HG02588 (cell line): ENCODE measurements around the gene FKBP6.
"Not testable (repeated sequence)": the region's sequence is repeated elsewhere in the genome, so short reads cannot be mapped to it uniquely, and the experiment has no call there.

Experiments used
- ATAC-seq: cut with Tn5 transposase; IDR thresholded peaks from one replicate; pipeline ENCODE4 v1.9.1; 2021; ENCODE audit warnings: mild to moderate bottlenecking, moderate library complexity; ENCODE audit not compliant: unreplicated experiment

FKBP6 gene

DNA sequence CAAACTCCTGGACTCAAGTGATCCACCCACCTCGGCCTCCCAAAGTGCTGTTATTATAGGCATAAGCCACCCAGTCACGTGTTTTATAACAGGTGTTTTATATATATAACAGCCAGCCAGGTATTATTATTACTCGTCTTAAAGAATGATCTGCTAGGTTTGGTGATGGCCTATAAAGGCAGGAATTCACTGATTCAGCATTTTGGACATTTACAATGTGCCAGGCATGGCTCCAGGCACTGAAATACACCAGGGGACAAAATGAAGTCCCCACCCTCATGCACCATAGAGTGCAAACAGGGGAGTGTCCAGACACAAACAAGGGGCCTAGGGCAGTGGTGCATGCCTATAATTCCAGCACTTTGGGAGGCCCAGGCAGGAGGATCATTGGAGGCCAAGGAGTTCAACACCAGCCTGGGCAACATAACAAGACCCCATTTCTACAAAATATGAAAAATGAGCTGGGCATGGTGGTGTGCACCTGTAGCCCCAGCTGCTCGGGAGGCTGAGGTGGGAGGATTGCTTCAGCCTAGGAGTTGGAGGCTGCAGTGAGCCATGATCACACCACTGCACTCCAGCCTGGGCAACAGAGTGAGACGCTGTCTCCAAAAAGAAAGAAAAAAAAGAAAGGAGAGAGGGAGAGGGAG, 4.4 kb upstream of the FKBP6 start:
- ATAC-seq, result not testable (repeated sequence)

DNA sequence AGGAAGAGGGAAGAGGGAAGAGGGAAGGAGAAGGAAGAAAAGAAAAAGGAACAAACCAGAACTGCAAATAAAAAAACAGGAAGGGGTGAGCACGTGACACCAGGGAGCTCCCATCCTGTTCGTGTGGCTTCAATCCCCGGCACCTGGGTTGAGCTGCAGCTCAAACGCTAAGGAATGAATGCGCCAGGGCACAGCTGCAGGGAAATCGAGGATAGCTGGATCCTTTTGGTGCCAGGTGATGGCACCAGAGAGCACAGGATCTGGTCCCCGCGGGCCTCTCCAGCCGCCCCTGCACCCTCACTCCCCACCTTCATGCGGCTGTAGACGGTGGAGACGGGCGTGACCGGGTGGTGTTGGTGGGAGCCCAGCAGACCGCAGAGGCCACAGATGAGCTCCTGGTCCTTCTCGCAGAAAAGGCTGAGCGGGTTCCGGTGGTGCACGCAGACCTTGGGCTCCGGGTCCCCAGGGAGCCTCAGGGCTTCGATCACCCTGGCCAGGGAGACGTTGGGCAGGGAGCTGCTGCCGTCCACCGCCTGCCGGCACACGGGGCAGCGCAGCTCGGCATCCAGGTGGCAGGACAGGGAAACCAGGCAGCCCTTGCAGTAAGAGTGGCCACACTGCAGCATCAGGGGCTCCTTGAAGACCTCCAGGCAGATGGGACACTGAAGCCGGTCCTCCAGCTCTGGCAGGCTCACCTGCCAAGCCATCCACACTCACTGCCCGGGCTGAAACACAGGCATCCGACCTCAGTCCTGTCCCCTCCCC, 3.7 kb upstream of the FKBP6 start:
- ATAC-seq, result peak; percentile 42

DNA sequence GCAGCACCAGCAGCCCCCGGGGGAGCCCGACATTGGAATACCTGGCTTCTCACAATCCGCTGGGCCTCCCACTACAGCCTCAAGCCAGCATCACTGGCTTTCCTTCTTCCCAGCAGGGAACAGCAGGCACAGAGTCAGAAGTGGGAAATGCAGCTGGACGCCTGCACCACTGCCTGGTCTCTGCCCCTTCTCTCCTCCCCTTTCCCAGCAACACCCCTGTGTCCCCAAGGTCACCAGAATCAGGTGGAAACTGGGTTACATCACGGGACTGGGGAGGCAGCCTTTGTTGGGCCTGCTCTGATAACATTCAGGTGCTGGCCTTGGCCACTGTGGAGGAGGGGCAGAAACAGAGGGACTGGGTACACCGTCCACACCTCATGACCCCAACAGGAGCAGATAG, 2.5 kb upstream of the FKBP6 start:
- ATAC-seq, result not testable (repeated sequence)

DNA sequence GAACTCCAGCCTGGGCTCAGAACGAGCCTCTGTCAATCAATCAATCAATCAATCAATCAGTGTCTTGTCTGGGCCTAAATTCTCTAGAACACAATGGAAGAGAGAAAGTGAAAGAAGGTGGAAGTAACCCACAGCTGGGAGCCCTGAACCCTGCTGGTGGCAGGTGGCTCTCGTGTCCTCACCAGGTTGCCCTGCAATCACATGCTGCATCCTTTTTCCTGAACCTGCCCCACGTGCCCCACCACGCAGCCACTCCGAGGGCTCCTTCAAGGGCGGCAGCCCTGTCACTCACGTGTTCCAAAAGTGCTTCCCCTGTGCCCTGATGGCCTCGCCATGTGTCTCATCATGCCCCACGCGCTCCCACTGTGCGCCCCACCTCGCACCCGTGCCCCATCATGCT, 512 bp upstream of the FKBP6 start:
- ATAC-seq, result not testable (repeated sequence)

DNA sequence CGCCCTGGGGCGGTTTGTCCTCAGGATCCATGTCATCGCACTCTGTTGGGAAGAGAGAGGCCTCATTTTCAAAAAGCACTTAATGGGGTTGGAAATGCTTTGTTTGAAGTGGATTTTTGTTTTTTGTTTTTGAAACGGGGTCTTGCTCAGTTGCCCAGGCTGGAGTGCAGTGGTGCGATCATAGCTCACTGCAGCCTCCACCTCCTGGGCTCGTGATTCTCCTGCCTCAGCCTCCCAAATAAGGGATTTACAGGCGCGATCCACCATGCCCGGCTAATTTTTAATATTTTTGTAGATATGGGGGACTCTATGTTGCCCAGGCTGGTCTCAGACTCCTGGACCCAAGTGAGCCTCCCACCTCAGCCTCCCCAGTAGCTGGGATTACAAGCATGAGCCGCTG, 735 bp downstream of the FKBP6 start:
- ATAC-seq, result no peak

DNA sequence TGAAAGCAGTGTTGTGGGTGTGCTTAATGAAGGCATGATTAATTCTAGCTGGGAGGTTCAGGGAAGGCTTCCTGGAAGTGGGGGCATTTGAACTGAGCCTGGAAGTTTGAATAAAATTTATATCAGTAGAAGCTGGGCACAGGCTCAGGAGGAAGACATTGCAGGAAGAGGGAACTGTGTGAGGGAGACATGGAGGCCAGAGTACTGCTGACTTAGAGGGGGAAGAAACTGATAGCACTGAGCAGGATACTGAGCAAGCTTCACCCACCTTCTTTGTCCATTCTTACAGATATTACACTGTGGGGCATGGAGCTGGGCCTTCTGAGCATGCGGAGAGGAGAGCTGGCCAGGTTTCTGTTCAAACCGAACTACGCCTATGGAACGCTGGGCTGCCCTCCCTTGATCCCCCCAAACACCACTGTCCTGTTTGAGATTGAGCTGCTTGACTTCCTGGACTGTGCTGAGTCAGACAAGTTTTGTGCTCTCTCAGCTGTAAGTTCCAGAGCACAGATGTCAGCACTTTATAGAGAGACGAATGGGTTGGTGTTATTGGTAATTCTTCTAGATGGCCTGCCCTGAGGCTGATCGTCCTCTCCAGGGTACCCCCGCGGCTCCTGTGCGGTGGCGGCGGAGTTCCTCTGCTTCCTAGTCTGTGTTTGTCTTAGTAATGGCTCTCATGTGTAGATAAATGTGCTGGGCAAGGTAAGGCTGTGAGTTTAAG, 2.1 kb downstream of the FKBP6 start:
- no peak for ATAC-seq

DNA sequence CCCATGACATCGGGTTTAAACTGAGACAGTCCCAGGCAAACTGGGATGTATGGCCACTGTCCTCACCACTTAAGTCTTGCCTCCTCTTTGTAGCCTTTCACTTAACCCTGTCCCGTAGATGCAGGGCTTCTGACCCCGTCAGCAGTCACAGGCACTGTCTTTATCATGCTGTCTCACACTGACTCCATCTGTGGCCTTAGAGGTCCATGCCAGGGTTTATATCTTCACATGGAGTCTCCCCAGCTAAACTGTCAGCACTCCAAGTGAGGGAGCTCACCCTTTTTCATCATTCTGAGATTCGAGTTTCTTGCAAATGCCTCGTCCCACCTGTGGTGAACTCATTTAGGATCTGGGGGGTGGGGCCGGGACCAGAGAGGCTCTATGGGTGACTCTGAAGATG, 2.8 kb downstream of the FKBP6 start:
- no peak for ATAC-seq

DNA sequence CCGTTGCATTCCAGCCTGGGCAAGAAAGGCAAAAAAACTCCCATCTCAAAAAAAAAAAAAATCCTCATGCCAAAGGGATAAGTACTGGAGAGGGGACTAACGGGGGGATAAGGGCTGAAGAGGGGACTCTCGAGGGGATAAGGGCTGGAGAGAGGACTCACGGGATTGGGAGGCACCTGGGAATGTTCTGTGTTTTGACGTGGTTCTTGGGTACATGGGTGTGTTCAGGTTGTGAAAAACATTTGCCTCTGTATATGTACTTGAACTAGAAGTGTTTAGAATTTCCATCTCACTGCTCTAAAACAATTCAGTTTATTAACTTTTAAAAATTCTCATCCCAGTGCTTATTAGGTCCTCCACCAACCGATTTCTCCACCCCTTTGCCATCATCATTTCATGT, 4.5 kb downstream of the FKBP6 start:
- ATAC-seq, result no peak

DNA sequence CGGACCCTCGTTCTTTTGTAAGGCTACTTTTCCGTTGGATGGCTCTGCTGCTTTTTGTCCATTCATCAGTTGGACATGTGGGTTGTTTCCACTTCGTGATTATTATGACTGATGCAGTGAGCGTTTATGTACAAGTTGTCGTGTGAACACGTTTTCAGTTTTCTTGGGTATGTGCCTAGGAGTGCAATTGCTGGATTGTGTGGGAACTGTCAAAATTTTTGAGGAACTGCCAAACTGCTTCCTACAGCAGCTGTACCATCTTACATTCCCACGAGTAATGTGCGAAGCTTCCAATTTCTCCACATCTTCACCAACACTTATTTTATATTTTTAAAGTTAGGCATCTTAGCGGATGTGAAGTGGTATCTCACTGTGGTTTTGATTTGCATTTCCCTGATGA, 10.4 kb downstream of the FKBP6 start:
- ATAC-seq, result no peak

DNA sequence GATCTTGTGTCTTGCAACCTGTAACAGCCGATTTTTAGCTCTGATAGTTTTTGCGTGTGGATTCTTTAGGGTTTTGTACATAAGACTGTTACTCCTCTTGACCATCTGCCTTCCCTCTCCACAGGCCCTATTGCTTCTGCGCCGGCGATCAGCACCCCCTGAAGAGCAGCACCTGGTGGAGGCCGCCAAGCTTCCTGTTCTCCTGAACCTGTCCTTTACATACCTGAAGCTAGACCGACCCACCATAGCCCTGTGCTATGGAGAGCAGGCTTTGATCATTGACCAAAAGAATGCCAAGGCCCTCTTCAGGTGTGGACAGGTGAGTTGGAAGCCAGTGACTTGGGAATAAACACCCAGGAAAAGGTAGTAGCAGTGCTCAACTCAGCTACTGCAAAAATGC, 12.6 kb downstream of the FKBP6 start:
- no peak for ATAC-seq

DNA sequence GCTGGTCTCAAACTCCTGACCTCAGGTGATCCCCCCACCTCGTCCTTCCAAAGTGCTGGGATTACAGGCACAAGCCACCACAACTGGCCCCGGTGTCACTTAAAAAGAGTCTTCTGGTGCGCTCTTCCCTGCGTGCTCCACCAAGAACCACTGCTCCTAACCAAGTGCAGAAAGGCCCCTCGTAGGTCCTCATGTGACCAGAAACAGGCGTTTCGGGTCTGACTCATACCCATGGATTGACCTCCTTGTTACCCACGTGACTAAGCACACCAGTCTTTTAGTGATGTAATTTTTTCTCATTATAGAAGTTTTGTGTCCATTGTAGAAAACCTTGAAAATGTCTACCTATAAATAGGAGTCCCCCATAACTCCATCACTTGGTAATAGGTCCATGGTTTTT, 13.9 kb downstream of the FKBP6 start:
- no peak for ATAC-seq

DNA sequence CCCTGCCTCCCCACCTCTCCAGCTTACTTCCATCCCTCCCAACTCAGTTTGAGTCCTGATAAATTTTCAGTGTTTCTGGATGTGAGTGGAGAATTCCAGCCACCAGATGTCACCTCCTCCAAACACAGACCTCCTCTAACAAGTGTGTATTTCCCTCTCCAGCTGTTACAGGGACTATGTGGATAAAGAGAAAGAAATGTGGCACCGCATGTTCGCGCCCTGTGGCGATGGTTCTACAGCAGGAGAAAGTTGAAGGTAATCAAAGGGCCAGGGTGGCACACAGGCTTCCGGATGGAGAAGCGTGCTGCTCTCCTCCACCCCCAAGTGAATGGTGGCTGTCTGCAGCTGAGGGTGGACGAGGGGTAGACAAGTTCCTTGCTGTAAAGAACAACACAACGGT, 14.7 kb downstream of the FKBP6 start:
- ATAC-seq, result no peak

DNA sequence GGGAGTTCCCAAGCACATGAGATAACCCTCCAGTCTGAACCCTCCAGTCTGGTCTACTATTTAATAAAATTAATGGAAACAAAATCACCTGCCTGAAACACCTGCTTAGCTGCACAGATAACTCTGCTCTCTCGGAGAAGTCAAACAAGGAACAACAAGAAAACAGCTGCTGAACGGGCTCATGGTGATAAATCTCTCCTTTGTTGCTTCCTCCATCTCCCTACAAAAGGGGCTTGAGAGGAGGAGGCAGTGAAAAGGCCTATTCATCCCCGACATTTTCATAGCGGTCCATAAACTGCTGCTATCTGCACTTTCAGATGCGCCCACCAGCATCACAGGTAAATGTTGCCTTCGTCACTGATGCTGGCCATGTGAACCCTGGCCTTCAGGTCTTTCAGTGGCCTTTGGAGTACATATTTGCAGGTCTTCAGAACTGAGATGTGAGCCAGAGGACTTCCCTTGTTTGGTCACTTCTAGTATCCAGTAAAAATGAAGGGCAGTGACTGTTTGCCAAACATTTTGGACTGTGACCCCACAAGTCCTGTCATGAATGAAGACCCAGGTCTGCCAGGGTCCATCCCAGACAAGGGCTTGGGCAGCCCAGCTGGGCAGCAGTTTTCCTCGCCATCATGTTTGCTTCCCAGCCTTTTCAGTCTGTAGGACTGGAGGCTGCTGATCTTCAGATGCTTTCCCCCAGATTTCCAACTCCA, 15.9 kb downstream of the FKBP6 start:
- no peak for ATAC-seq

DNA sequence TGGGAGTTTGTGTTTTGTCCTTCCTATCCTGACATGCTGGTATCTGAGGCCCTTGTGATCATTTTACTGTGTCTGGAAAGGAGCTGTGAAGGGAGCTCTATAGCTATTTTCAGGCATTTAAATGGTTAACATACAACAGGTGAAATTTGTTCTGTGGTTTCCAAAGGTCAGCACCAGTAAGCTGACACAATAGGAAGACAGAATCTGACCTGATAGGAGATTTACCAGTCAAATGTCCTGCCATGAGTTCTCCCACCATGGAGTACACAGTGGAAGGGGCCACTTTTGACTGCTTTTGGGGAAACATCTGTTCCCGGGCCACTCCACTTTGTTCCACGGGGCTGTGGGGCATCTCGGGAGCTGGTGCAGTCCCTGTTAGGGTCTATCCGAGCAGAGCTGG, 17.6 kb downstream of the FKBP6 start:
- ATAC-seq, result no peak

DNA sequence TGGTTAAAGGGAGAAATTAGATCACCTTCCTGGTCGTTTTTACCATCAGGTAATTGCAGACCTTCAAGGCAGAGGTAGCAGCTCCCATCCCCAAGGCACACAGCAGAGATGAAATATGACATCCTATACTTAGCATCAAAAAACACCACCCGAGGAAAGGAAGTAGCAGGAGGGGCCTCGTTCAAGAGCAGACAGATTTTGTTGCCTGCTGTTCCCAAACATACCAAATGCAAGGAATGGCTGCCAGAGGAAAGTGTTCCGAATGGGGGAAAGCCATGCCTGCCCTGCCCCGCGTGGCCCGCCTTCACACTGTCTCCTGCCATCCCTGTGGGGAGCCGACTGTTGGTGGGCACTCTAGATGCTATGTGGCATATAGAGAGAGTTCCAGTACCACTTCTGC, 18.0 kb downstream of the FKBP6 start:
- ATAC-seq, result no peak

DNA sequence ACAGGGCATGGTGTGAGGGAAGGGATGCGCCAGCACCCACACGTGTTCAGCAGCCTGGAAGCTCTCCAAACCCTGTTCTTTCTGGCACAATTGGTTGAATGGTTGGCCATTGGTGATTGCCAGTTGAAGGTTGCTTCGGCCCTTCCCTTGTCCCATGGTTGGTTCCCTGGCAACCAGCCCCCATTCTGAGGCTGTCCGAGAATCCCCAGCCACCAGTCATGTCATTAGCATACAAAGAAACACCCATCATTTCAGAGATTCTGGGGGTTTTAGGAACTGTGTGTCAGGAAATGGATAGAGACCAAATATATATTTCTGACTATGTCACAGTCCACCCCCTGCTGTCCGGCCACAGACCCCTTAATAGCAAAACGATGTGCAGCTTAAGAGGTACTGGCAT, 21.8 kb downstream of the FKBP6 start:
- ATAC-seq, result no peak

DNA sequence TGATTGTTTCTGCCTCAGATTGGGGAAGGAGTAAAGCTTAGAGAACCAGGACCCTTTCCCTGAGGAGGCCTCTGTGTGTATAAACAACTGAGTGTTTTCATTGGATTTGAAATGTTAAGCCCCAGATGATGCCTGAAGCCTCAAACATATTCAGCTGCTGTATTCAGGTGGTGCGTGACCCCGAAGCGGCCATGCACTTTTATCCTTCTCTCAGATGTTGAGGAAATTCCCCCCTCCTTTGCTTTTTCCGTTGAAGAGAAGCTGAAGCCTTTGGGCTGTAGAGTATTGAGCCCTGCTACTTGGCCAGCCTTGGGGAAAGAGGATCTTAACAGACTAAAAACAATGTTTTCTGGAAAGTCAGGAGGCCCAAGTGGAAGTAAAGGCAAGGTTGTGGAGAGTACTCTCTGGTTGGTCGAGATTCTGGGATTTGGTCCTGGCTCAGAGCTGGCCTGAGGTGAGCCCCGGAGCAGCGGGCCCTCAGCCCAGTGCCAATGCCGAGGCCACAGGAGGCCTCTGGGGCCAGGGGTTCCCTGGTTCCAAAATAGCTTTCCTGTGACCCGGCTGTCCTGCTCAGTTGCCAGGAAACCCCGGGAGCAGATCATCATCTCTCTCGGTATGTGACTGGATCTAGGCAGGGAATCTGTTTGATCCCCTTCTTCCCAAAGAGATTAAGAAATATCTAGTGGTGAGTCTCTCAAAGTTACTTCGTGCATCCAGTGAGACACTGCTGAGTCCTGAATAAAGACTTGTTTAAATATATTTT, 22.5 kb downstream of the FKBP6 start:
- ATAC-seq, result no peak

DNA sequence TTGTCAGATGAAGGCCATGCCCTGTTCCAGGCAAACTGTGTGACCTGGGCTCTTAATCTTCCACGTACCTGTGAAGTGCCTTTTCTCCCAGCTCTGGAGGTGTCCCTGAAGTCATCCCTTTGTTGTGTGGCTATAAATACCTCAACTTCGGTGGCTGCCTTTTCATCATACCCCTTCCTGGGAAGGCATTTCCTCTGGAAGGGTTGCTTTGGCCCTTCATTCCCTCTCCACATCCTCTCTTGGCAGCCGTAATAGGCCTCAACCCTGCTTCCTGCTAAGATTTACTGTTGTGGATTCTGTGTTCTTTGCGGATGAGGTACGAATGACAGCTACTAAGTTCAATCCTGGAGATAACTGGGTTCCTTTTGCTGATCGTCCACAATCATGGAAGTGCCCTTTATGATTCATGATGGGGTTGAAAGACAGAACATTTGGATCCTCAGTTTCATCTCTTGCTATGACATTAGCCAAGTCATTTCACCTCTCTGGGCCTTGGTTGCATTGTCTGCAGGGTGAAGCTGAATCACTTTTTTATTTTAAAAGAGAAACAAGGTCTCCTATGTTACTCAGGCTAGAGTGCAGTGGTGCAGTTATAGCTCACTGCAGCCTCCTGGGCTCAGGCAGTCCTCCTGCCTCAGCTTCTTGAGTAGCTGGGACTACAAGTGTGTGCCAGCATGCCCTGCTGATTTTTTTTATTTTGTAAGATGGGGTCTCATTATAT, 23.6 kb downstream of the FKBP6 start:
- no peak for ATAC-seq

DNA sequence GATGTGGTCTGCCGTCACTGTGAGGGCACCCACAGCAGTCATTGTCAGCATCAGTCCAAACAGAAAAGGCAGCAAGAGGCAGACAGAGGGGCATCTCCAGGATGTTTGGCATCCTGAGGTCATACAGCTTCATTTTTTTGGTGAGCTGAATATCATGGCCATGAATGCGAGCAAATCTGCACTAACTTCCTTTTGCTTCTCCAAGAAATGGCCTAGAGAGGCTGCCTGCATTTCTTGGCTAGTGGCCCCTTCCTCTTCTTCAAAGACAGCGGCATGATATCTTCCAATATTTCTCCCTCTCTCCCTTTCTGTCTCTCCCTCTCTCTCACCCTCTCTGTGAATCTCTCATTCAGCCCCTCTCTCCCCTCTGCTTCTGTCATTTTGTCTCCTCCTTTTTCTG, 24.8 kb downstream of the FKBP6 start:
- no peak for ATAC-seq

DNA sequence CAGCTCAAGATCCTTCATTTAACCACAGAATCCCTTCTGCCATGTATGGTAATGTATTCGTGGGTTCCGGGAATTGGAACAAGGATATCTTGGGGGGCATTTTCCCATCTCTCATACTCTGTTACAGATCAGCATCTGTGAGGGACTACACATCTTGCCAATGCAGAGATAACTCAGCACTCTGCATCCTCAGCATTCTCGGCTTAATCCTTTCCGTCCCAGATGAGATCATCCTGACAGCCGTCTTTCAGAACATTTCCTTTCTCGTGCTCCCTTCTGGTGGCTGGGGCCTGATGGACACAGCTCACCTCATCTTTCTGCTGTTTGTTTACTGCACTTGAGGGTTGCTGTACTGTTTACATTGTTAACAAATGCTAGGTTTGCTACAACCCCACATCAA, 25.3 kb downstream of the FKBP6 start:
- no peak for ATAC-seq
